Hematopoietic multipotent progenitor cell treated with erythropoietin and hydrocortisone succinate and interleukin-3 and kit ligand, for 4 days (in vitro differentiated cells): ENCODE results near the gene PSD4.

Experiments used
- DNase-seq: peaks from one replicate; pipeline ENCODE4 v3.0.0-alpha.2; 2015

Gene PSD4

DNA sequence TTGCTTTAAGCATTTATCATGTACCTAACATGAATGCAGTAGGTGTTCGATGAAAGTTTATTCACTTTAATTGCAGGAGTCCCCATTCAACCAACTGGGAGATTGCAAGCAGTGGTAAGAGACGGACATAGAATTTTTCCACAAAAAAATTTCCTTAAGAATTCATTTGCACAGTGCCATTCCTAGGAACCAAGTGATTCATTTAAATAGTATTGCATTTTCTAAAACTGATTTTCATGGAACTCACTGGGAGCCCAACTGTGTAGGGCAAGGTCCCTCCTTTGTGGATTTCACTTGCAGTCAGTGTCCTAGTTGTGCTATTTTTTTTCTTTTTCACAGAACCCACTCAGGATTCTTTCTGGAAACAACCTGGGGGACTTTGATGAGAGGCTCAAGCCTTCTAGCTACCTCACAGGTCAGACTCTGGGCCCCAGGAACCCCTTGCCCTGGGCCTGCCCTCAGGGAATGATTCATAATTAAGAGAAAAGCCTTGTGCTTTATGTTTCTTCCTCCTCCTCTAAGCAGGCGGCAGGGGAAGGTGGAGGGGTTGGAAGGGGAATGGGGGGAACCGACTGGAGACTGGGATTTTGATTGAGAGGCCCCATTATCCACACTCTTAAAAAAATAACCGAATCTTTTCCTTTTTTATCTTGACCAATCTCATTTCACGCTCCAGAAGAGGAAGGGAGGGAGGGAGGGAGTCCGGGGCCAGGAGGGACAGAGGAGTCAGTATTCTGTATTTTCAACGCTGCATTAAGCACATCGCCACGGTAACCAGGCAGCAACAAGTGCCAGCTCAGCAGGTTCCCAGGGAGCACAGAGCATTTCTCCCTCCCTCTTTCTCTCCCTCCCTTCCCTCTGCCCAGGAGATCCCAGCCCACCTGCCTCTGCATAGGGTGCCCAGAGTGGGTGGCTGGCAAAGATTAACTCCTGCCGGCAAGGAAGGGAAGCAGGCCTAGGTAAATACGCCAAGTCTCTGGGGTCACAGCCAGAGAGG, 51.8 kb downstream of the PSD4 start:
- DNase-seq = no peak

DNA sequence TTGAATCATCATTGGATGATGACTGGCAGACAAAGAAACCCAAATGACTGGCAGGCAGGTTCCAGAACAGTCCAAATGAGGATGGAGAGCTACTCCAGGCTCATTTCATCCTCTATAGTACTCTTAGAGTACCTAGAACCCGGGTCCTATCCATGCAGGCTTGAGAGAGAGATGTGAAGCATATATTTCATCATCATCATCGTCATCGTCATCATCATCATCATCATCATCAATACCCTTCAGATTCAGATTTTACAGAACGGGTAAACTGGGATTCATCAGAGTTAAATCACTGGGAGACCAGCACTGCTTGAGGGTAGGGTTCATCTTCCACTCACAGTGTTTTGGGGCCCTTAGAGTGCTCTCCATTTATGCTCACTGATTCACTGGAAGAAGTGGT, 52.7 kb downstream of the PSD4 start:
- DNase-seq = no peak

GRCh38 chr2:113227290-113227689, 53.5 kb downstream of the PSD4 start:
- DNase-seq = no peak

DNA sequence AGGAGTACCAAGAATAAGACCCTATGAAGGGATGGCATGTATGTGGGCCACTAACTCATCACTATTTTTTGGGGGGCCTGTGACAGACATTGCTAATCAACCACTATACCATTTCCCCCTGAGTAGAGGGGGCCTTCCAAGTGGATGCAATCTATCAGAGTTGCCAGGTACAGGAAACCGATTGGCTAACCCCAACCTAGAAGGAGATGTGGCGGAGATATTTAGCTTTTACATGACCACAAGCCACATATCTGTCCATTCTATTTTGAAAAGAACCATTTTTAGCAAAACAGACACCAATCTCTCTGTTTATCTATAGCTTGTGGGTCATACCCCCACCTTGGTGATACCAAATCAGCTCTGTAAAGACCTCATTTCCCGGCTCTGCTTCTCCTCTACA, 53.9 kb downstream of the PSD4 start:
- peak; percentile 62 for DNase-seq

DNA sequence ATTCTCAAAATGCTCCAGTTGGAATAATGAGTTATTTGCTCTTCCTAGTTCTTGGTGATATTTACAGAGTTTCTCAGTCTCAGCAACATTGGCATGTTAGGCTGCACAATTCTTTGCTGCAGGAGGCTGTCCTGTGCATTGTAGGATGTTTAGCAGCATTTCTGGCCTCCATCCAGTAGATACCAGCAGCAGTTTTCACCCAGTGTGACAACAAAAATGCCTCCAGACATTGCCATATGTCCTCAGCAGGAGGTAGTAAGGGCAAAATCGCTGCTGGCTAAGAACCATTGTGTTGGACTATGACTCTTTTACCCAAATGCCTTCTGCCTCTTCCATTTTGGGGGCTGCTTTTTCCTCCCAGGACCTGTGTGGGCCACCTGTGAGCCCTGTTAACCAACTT, 54.6 kb downstream of the PSD4 start:
- no peak for DNase-seq

DNA sequence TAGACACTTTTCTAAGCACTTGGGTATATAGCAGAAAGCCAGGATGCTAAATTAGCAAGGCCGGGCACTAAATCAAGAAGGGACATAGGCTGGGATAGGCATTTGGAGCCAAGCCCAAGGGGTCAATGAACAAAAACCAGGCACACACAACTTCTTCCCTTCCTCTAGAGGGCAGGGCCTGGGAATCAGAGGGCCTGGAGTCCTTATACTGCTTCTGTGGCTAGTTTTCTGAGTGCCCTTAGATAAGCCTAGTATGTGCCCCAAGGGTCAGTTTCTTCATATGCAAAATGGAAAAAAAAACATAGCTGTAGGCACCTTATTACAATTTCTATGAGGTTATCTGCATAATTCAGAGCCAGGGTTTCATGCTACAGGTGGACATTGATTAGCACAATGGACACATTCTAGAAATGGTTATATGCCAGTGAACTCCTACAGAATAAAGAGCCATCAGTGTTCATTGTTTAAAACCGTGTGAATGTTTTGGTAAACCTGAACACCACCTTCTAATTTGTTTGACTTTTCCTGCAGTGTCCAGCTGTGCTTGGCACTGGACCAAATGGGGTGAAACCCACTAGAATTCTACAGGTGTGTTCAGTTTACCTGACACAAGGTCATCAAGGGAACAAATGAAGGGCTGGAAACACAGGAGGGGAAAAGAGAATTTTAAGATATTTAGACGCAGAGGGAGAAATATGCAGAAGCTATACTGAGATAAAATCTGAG, 55.4 kb downstream of the PSD4 start:
- DNase-seq = no peak

GRCh38 chr2:113229795-113230194, 56.0 kb downstream of the PSD4 start:
- DNase-seq = no peak

- peak; percentile 58 for DNase-seq
These were observed 56.8 kb downstream of the PSD4 start for GRCh38 chr2:113230531-113230930.

DNA sequence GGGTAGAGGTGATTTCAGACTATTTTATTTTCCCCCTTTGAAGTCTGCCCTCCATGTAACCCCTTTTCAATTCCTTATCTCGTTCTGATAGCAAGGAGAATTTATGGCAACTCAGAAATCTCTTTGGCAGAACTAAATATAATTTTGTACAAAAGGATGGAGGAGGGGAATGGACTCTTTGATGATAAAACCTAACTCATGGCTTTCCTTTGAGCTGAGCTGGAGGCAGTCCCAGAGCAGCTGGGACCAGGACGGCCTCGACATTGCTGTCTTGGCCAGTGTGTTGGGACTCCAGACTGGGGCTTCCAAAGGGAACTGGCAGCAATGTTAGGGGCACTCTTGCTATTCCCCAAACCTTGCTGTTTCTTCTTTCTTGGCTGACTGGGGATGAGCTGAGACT, 57.3 kb downstream of the PSD4 start:
- DNase-seq = no peak

GRCh38 chr2:113232123-113232522, 58.4 kb downstream of the PSD4 start:
- DNase-seq = no peak

DNA sequence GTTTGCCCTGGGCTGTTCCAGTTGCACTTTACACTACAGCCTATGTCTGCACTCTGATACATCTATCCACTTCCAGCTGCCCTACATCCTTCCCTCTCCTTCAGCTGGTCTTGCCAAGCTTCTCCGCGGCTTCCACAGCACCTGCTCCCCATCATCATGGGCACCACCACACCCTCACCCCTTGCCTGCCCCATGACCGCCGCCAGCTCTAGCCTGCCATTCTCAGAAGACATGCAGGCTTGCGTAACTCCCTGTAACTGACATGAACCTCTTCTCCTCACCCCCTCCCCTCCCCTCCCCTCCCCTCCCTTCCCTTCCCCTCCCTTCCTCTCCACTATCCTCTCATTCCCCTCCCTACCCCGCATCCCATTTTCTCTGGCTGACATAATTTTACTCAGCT, 59.0 kb downstream of the PSD4 start:
- peak; percentile 57 for DNase-seq

- peak; percentile 54 for DNase-seq
These were observed 60.1 kb downstream of the PSD4 start for GRCh38 chr2:113233593-113234550.

DNA sequence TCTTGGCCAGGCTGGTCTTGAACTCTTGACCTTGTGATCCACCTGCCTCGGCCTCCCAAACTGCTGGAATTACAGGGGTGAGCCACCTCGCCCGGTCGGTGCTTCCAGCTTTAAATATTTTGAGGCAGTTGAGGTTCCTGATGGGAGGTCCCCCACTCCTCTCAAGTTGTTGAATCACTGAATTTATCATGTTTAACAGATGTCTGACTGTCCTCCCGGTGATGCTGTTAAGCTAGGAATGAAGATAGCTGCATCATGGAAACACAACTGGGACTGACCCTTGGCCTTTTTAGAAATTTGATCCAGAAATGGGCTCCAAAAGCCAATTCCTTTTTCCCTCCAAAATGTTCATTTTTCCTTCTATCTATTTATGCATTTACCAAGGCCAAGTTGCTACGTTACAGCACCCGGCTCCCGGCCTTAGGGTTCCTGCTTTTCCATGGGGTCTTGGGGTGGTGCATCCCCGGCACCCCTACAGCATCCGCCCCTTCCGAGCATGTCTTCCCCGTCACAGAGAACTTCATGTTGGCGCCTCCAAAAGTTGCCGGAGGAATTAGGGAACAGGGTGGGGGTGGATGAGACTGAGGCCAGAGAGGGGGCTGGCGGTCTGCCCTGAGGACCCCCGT, 61.1 kb downstream of the PSD4 start:
- DNase-seq = no peak

DNA sequence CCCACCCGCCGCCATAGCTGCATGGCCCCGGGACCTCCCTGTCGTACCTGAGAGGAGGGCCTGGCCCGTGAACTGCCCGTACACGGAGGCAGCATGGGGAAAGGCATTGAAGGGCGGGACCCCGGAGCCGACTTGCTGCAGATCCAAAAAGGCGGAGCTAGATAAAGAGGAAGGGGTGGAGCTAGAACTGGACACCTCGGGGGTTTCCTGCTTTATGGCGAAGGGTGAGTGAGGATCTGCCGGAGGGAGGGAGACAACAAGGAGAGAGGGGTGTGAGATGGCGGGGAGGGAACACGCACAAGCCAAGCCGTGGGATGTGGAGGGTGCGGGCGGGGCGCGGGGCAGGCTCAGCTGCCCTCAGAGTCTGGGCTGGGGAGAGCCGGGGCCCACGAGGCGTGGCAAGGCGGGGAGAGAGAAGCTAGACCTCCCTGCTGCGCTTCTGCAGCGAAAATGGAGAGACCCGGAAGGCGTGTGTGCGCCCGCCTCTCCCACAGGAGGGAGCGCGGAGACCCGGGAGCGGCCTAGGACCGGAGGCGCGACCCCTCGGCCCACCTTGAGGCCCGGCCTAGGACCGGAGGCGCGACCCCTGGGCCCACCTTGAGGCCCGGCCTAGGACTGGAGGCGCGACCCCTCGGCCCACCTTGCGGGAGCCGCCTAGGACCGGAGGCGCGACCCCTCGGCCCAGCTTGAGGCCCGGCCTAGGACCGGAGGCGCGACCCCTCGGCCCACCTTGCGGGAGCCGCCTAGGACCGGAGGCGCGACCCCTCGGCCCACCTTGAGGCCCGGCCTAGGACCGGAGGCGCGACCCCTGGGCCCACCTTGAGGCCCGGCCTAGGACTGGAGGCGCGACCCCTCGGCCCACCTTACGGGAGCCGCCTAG, 61.8 kb downstream of the PSD4 start:
- peak; percentile 86 for DNase-seq

DNA sequence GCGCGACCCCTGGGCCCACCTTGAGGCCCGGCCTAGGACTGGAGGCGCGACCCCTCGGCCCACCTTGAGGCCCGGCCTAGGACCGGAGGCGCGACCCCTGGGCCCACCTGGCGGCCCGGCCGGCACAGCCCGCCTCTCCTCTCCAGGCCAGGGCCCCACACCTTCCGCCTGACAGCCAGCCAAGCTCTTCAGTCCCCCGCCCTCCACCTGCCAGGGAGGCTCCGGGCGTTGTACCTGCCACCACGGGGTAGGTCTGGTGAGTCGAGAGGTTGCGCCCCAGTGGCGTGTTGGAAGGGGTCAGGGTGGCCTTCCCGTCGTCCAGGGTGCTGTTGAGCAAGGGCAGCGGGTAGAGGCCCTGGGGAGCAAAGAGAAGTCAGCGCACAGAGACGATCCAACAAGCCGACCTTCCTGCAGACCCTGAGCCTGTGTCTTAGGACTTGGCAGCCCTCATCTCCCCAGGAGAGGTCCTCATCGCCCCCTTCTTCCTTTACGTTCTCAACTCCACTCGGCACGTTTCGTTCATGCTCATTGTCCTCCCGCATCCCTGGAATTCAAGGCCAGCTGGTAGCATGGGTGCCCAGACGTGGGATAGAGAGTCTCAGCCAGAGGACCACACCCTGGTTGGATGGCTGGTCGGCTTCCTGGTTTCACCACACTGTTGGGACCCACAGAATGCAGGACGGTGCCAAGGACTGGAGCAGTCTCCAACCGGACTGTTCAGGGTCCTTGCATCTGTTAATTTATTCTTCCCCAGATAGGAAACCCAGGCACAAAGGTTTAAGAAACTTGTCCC, 62.8 kb downstream of the PSD4 start:
- DNase-seq = no peak

- DNase-seq = no peak
These were observed 63.9 kb downstream of the PSD4 start for GRCh38 chr2:113237604-113238160.

- DNase-seq = no peak
These were observed 65.4 kb downstream of the PSD4 start for GRCh38 chr2:113238871-113239839.

DNA sequence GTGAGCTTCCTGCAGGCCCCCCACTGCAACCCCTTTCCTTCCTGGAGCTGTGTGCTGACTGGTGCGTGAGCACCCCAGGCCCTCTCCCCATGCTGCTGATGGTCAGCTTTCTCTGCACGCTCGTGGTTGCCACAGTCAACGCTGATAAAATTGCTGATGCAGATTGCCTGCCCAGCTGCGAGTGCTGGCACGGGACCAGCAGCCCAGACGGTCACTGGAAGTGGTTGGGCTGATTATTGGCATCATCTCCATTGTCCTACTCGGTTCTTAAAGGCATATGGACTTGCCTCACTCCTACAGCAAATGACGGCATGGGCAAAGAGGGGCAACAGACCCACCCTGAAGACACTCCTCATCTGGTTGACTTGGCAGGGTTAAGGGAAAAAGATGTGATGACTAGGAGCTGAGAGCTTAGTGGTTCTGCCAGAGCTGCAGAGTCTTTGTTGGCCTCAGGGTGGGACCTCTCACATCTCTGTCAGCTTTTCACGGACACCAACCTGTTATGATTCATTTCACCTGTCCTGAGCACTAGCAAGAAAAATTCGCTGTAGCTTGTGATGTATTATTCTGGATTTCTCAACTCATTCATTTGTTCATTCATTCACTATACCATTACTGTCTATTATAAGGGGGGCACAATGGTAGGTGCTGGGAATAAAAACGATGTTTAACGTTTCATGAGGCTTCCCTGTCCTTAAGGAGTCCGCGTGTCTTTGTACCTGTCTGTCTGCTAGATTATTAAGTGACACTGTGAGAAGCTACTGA, 66.6 kb downstream of the PSD4 start:
- peak; percentile 69 for DNase-seq
